Limb (tissue), 2 donors: ENCODE results near the gene PHLDA2.

ENCODE experiments used
- DNase-seq, 2 donors: peaks; one replicate each; pipeline ENCODE4 v3.0.0-alpha.2; 2016; ENCODE audit errors: extremely low spot score in 2 of 2

PHLDA2 gene

GRCh38 chr11:2882396-2883110, 46.7 kb downstream of the PHLDA2 start:
- DNase-seq, result no peak

- peak in 1 of 2 donors; percentile 58 for DNase-seq
Observed at GRCh38 chr11:2881981-2882375, 47.2 kb downstream of the PHLDA2 start.

GRCh38 chr11:2881076-2881980, 47.9 kb downstream of the PHLDA2 start:
- no peak for DNase-seq

GRCh38 chr11:2880646-2881045, 48.6 kb downstream of the PHLDA2 start:
- DNase-seq, result no peak

GRCh38 chr11:2878782-2879181, 50.4 kb downstream of the PHLDA2 start:
- DNase-seq, result no peak
